NCI-H1092 (cell line): ENCODE results near the gene AGPAT2.
"Not testable (repeated sequence)": the region's sequence is repeated elsewhere in the genome, so short reads cannot be mapped to it uniquely, and the experiment has no call there.

Experiments used
- DNase-seq: peaks from one replicate; lab custom pipeline; 2025; lab: John Stamatoyannopoulos, UW

Gene AGPAT2

DNA sequence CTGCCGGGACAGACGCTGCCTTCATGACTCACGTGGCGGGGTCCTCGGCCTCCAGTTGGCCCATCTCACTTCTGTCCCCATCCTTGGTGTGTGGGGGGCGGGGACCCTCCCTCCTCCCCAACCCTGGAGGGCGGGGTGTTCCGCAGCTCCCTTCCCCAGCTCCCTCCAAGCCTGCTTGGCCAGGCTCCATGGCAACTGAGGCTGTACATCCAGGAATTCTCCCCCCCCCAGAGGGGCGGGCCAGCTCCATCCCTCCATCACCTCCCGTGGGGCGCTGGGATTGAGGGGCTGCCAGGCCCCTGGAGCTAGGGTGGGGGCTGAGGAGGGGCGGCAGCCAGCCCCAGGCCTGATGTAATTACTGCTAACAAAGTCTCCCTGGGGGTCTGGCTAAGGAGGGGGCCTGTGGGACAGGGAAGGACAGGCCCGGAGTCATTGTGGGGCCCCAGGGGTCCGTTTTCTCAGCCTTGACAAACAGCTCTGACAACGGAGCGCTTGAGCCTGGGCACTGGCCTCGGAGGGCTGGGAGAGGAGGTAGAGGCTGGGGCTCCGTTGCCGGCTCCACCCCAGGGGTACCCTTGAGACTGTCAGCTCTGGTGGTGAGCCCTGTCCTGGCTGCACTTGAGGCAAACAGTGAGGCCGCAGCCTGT, 33.1 kb upstream of the AGPAT2 start:
- no peak for DNase-seq

DNA sequence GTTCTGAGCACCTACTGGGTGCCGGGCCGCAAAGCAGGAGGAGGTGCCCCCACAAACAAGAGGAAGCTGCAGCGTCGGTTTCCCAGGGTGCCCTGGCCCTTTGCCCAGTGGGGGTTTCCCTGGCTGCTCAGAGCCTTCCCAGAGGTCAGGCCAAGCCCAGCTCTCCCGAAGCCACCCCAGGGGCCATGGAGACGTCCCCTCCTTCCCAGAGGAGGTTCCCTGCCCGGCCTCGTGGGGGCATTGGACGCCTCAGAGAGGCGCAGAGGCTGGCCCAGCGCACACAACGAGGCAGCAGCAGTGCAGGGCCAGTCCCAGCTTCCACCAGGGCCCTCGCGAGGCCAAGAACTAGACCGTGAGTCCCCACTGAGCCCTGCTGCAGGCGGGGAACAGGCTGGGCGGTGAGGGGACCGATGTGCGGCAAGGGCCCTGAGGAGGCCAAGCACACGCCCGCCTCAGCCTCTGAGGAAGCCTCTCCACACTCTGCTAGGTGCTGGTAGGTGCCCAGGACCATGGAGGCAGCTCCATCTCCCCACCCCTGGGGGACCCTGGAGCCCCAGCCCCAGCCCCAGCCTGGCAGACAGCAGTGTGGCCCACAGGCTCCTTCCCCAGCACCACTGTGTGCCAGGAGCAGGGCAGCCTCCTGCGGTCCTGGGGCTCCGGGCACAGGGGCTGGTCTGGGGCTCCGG, 32.1 kb upstream of the AGPAT2 start:
- DNase-seq = no peak

DNA sequence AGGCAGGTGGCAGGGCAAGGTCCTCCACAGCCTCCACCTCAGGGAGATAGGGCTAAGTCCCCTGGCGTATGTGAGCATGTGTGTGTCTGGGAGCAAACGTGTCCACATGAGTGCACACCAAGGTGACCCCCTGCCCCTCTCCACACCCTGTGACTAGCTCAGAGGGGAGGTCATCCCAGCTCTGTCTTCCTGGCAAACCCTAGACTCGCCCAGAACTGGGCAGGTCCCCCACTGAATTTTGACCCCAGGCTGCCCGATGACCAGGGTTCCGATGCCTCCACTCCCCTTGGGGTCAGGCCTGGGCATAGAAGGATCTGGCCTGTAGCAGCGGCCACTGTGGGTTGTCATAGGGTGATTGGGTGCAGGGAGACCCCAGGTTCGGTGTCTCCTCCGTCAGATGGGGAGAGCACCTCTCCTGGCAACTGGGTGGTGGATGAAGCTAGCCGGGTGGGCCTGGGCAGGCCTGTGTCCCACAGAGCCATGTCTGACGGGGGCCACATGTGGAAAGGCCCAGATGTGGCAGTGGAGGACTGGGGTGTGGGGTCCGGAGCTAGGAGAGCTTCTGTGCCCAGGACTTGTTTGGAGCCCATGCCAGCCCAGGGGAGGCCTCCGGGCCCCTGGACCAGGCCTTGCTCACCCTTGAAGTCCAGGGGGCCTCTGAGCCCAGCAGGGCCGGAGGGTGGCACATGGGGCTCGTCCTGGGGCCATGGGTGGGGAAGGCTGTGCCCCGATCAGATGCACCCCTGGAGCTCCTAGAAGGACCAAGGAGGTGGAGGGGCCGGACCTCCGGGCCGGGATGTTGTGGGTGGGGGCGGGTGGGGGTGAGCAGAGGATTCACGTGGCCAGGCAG, 31.3 kb upstream of the AGPAT2 start:
- no peak for DNase-seq

DNA sequence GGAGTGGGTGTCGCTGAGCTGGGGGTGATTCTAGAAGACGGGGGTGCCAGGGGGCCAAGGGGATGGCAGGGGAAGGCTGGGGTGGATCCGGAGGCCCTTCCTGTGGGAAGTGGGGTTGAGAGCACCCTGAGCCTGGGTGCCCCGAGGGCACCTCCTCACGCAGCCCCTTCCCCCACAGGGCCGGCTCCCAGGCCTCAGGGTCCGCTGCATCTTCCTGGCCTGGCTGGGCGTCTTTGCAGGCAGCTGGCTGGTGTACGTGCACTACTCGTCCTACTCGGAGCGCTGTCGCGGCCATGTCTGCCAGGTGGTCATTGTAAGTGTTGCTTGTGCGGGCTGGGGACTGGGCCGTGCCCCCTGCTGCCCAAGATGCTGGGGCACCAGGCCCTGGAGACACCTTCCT, 30.1 kb upstream of the AGPAT2 start:
- DNase-seq = no peak

DNA sequence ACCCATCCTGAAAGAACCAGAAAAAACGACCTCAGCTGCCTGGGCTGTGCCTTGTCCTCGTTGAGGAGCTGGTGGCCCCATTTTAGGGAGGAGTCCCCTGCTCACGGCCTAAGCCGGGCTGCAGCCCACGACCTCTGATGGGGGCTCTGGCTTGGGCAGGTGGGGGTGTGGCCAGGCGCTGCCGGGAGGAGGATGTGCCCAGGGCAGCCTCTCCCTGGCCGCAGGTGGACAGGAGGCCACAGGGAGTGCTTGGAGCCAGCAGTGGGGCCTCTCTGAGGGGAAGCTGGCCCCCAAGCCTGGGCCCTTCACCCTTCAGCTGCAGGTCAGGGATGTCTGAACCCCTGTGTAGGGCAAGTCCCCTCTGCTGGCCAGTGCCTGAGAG, 27.6 kb upstream of the AGPAT2 start:
- no peak for DNase-seq

DNA sequence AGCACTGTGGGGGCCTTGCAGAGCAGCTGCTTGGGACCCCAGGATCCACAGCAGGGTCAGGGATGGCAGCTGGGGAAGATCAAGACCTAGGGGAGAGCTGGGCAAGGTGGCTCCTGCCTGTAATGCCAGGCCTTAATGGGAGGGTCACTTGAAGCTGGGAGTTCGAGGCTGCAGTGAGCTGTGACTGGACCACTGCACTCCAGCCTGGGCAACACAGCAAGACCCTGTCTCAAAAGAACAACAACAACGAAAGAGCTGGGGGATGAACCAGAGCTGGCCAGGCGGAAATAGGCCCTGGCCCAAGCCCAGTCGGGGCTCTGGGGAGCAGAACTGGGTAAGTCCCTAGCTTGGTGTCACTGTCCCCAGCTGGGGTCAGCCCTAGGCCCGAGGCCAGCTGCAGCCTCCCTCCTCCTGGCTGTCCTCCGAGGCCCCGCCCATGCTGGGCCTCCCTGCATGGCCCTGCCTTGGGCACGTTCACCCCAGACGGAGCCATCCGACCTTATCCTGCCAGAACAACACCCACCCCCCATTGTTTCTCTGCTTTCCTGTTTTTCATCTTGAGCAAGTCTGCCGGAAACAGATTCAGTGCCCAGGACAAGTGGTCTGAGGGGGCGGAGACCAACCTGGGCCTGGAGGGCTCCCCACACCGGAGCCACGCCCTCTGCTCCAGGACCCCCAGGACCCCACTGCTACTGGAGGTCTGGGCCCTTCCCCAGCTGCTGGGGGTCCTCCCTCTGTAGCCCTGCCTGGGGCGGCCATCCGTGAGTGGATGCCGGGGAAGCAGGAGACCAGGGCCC, 27.0 kb upstream of the AGPAT2 start:
- DNase-seq = no peak

DNA sequence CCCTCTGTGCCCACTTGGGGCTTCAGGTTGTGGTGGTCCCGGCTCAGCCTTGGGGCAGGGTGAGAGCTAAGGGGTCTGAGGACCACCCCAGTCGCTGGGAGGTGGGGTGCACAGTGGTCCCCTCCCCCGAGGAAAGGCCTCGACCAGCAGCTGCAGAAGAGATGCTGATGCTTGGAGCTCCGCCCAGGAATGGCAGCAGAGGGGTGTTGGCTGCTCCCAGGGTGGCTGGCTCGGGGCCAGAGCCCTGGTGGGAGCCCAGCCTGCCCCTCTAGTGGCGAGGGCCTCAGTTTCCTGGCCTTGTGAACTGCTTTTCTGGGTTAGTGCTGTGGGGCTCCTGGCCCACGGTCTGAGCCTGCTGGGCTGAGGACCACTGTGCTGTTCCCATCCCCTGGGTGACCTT, 26.3 kb upstream of the AGPAT2 start:
- DNase-seq = peak; percentile 18

DNA sequence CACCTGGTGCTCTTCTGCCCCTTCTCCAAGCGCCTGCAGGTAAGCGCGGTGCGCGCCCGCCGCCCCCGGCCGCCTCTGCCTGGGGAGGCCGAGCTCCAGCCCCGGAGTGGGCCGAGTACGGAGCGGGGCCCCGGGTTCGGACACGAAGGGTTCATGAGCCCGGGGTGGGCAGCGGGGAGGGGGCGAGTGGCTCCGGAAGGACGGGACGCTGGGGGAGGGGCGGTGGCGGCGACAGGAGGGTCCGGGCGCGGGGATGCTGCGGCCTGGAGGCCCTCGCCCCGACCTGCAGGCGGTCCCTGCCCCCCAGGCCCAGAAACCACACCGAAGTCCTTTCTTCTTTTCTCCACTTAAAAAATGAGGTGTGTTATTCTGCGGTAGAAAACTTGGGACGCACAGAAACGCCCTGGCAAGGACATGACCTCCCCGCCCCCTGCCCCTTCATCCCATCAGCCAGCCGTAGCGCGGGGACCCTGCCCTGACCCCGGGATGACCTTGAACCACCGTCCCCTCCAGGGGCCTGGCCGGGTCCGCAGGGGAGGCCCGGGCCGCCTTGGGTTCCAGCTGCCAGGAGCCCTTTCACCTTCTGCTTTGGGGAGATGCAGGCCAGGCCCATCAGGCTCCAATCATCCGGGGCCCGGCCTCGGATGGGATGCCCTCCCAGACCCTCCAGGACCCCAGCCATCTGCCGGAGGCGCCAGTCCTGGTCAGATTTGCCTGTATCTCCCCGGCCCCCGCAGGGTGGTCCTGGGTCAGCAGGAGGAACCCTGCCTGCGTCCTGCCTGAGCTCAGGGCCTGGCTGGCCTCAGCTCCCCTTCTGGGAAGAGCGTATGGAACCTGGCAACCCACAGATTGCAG, 25.7 kb upstream of the AGPAT2 start:
- DNase-seq = no peak

DNA sequence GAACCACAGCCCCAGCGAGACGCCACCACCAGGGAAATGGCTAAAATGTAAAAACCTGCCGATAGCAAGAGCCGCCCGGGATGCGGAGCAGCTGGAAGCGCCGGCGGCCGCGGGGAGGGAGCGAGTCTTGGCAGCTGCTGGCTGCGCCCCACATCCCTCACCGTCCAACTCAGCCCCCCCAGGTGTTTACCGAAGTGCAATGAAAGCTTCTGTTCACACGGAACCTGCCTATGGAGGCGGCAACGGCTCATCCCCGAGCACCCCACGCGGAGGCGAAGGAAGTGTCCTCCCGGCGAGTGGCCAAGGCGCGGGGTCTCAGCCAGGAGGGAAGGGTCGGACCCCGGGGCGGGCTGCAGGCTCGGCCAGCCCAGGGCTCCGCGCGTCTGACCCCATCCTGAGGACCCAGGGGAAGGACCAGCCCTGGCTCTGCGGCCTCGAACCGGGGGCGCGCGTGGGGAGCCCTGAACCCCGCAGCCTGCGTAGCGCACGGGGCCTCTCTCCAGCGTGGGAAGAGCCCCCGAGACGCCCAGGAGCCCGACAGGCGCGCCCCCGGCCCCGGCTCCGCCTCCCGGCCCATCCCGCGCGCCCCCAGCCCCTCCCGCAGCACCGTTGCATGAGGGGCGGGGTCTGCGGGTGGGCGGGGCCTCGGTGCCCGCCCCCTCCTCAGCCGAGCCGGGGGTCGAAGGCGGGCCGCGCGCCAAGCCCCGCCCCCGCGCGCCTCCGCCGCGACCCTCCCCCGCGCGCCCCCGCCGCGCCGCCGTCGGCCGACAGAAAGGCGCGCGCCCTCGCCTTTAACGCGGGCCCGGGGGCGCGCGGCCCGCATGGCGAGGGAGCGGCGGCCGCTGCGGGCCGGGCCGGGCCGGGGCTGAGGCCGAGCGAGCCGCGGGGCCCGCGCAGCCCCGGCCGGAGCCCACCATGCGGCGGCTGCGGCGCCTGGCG, 24.8 kb upstream of the AGPAT2 start, which contains the start of gene DIPK1B:
Gene DIPK1B (plus strand): TSS at position 822 of the 939 bp plus-strand sequence. CDS start 94 bp downstream, at position 916.
- DNase-seq = peak; percentile 54

DNA sequence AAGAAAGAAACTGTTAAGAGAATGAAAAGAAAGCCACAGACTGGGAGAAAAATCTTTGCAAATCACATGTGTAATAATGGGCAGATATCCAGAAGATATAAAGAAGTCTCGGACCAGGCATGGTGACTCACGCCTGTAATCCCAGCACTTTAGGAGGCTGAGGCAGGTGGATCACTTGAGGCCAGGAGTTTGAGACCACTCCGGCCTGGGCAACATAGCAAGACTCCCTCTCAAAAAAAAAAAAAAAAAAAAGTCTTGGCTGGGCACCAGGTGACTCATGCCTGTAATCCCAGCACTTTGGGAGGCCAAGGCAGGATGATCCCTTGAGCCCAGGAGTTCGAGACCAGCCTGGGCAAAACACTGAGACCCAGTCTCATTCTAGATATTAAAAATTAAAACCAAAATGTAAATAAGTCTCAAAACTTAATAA, 24.0 kb upstream of the AGPAT2 start:
- not testable (repeated sequence) for DNase-seq

DNA sequence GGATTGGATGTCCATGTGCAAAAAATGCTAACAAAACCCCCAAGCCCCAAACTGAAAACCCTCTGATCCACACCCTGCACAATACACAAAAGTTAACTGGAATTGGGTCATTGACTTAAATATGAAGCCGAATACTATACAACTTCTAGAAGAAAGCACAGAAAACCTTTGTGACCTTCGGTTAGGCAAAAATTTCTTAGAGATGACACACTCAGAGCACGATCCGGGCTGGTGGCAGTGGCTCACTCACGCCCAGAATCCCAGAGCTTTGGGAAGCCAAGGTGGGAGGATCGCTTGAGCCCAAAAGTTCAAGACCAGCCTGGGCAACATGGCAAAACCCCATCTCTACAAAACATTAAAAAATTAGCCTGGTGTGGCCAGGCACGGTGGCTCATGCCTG, 23.3 kb upstream of the AGPAT2 start:
- no peak for DNase-seq

DNA sequence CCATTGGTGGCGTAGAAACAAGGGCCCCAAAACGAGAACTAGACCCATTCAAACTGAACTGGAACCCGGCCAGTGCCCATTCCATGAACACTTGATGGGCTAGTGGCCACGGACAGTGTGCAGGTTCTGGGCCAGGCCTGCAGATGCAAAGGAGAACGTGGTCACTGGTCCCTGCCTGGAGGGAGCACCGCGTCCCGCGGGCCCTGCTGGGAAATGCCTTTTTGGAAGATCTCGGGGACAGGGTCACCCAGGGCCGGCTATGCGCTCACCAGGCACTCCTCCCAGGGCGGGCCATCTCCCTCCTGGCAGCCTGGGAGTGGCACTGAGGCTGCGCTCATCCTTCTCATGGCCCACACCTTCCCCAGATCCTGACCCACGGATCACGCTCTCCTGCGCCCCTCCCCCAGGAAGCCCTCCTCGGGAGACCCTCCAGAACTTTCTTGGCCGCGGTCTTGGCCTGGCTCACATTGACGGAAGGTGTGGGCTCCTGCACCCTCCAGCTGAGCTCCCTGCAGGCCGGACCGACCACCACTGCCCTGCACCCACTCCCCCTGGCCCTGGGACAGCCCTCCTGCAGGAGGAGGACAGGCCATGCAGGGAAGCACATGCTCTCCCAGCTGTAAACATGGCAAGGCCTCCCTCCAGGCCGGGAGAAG, 22.3 kb upstream of the AGPAT2 start:
- no peak for DNase-seq

DNA sequence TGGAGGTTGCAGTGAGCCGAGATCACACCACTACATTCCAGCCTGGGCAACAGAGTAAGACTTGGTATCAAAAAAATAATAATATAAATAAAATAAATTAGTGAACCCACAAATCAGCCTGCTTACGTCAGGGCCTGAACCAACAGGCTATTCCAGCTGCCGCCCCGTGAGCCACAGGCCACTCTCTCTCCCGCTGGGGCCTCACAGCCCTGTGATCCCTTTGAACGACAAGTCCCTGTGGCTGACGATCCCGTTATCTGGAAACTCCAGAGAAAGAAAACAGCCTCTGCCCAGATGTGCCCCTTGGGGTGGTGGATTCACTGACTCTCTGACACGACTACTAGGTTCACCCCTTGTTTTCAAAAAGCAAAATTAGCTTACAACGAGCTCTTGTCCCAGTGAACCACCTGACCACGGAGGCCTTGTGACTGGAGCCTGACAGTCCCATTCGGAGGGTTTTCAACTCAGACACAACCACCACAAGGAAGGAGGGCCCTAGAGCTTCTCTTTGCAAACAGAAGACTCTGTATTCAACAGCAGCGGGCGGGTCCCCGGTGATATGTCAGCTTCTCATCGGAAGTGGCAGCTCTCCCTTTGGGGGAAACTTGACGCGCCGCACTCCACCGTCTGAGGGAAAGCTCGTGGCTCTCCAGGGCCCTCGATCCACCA, 20.7 kb upstream of the AGPAT2 start:
- DNase-seq = no peak

DNA sequence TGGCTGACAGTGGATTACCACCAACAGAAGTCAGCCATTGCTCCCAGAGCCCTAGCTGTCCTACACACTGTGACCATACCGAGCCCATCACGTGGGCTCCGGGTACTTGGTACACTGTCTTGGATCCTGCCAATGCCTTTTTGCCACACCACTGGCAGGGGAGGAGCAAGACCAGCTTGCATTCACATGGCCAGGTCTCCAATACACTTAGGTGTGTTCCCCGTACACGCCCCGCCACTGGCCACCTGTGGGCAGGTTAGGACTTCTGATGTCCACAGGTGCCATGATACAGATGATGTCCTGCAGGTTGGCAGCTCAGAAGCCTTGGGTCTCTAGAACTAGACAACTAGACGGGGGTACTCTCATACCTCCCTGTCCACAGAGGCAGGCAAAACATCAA, 19.8 kb upstream of the AGPAT2 start:
- no peak for DNase-seq

DNA sequence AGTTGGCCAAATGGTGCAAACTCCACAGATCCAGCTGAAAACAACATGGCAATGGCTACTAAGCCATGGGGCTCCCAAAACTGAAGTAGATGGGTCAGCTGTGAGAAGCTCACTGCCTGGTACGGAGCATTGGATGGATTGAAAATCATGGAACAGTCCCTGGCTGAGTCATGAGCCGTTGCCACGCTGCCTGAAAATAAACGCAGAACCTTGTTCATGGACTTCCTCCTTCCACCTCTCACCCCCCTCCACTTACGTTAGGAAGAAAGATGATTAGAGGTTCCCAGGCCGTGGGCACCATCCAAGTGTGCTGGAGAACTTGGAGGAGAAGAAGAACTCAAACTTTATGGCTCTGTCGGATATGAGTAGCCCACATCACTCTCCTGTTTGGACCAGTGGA, 18.3 kb upstream of the AGPAT2 start:
- DNase-seq = no peak

DNA sequence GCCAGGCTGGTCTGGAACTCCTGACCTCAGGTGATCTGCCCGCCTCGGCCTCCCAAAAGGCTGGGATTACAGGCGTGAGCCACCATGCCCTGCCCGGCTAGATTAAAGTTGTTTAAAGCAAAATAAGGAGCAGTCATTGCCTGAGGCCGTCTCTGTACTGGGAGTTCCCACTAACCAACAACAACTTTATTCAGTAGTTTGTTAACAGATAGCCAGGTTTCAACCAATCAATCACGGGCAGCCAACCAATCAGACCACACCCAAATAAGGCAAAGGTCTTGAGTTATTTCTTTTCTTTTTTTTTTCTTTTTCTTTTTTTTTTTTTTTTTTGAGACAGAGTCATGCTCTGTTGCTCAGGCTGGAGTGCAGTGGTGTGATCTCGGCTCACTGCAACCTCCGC, 17.5 kb upstream of the AGPAT2 start:
- DNase-seq = not testable (repeated sequence)

DNA sequence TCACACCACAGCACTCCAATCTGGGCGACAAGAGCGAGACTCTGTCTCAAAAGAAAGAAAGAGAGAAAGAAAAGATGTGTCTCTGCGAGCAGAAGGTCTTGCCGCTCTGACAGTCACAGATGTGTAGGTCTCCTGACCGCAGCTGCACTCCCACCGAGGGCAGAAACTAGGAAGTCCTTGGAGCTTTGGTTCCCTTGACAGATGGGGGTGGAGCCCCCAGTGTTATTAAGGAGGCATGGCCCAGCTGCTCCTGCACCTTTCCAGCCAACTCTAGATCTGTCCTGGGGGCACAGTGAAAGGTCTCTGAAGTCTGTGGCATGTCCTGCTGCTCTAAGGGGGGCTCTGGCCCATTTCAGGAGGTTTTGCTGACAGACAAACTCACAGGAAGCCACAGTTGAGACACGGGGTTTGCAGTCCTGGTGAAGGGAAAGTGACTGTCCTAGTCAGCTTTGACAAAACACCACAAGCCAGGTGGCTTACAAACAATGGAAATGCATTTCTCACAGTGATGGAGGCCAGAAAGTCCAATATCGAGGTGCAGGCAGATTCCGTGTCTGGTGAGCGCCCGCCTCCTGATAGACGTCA, 16.1 kb upstream of the AGPAT2 start:
- DNase-seq = no peak

DNA sequence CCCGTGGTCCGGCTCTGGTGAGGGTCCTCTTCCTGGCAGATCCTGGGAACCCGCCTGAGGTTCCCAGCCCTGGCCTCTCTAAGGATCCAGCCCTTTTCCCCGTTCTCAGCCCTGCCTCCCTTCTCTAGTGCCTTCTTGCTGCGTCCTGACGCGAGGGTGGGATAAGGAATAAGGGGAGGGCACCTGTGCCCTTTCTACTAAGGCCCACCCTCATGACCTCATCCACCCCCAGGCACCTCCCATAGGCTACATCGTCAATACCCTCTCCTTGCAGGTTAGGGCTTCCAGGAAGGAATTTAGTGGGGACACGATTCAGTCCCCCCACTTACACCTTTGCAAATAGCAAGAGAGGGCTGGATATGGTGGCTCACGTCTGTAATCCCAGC, 14.4 kb upstream of the AGPAT2 start:
- DNase-seq = no peak
